ENCODE measurements around the gene FANCD2.

The FANCD2 gene

GRCh38 chr3:10150987-10151386, 124.8 kb downstream of the FANCD2 start:
- H3K27ac ChIP-seq: no peak overlapping the region
- H3K4me3 ChIP-seq: no peak overlapping the region
- no peak for DNase-seq (ENCODE audit: low spot score)
- TF ChIP-seq CTCF (IDR thresholded peaks at IDR 0.05): no peak
